NCI-H1930 (cell line): ENCODE data around the gene KAZN.

Experiments used
- DNase-seq, 2 experiments: peaks; one replicate each; lab custom pipeline; 2025; lab: John Stamatoyannopoulos, UW

Gene KAZN

DNA sequence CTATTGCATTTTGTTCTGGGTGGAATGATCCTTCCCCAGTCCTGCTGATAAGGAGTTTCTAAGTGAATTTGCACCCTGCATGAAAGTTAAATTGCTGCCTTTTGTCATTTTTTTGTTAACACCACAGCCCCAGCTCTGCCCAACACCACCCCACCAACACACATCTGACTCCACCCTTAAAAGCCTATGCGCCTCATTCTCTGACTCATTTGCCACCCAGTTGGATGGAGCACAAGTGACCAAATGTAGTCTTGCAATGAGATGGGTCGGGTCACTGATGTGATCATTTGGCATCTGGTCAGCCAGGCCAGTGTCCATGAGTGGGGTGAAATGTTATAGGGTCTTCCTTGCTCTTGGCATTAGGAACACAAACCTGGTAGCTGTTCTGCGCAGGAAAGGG lies 256.8 kb downstream of the KAZN start:
- no peak for DNase-seq

DNA sequence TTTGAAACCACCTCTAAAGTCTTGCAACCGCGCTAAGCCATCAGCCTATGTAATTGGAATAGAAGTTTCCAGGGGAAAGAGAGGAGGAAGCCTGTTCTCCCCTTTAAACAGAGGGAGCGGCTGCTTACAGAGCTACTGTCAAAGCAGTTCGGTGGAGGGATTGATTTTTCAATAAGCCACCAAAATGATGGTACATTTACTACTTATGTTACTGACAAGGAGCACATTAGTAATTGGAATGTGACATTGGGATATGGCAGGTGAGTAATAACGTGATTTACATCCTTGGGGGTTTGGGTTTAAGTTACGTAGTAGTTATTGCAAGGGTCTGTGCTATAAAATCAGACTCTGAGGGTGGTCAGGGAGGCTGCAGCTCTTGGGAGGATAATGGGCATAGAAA lies 257.3 kb downstream of the KAZN start:
- no peak for DNase-seq

DNA sequence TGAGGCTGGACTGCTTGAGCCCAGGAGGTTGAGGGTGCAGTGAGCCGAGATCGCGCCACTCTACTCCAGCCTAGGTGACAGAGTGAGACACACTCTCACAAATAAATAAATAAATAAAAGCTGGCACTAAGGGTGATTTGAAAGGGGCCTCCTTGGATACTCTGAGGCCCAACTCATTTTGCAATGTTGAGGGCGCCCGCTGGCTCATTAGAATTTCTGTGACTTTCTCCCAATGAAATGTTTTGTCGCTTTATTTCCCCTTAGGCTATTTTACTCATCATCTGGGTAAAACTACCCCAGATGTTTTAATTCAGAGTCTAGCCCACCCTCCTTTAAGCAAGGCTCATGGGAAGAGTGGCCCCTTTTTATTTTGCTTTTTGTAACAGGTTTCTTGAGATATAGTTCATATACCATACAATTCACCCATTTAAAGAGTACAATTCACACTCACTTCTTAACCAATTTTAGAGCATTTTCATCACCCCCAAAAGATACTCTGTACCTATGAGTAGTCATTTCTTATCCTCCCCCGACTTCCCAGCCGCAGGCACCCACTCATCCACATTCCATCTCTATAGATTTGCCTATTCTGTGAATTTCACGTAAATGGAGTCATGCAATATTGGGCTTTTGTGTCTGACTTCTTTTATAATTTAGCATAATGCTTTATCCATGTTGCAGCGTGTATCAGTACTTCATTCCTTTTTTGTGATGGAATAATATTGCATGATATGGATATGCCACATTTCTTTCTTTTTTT lies 259.1 kb downstream of the KAZN start:
- no peak for DNase-seq

DNA sequence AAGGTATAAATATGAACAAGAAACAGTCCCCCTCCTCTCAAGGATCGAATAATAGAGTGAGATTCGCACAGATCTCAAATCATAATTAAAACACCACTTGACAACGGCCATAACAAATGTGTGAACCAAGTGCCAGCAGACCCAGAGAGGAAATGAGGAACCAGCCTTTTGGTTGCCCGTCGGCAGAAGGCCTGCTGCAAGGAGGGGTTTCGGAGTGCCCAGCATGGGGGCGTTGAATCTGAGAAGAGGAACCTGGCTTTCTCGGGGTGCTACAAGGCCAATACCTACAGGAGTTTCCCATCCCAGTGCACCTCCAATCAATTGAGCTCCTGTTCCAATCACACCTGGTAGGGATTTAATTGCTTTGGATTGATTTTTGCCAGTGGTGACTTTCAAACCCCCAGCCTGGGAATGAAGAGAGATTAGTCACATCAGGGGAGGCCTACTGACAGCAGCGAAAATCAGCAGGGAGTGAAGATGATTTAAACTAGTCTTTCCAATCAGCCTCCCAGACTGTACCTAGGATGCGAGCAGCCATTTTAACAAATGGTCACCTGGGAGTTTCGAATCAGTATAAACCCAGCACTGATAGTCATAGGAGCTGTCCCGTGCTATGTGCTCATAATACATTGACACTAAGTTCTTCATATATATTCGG lies 263.8 kb downstream of the KAZN start:
- no peak for DNase-seq

DNA sequence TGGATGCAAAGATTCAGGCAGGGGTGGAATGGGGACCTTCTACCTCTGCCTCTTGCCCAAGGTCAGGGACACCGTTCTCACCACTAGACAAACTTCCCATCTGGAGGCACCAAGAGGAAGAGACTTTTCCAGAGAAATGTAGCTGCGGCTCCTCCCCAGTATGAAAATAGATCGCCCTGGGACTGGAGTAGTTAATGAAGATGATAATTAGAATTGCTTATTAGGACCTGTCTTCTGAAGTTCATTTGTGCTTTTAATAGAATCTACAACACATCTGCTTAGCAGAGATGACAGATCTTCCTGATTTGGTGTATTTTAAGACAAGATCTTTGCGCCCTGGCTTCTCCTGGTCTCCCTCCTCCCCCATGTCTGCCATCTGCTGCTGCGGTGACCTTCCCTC lies 266.6 kb downstream of the KAZN start:
- no peak for DNase-seq

DNA sequence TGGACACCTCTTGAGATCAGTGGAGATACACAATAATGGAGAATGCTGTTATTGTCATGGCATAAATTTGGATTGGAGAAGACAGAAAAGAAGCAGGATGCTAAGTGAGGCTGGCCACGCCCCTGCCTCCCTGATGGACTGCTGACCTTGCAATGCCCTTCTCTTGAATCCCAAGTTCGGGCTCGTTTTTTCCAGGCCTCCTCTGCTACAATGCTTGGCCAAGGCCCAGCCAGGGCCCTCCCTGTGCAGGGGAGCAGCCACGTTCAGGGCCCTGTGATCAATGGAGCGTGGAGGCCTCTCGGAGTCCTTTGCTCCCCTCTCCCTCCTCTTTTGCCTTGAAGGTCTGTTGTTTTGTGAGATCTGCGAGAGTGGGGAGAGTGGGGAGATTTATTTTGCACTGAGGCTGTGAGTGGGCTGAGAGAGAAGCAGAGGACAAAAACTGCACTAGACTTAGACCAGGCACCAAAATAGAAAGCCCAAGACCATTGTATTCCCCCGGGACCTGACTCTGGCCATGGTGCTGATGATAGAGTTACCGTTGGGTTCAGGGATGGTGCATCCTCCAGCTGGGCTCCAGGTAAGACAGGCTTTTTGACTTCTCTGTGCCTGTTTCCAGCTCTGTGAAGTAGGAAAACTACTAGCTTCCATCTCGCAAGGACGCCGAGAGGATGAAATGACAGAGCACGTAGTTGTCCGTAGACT lies 268.6 kb downstream of the KAZN start:
- DNase-seq = no peak

DNA sequence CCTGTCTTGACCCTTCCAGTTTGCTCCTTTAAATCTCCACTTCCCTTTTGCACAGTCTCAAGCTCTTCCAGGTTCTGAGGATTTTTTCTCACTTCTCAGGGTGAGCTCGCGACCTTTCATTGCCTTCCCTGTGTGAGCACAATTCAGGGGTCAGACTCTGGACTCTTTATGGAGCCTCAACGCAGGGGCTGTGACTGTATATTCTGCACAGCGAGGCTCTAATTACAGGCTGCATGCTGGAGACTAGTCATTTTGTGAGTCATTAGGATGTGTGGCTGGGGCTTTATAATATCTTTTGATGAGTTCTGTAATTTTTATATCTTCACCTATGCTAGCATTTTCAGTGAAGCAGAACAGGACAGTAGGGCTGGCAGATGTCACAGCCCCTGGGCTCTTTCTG lies 270.7 kb downstream of the KAZN start:
- no peak for DNase-seq

DNA sequence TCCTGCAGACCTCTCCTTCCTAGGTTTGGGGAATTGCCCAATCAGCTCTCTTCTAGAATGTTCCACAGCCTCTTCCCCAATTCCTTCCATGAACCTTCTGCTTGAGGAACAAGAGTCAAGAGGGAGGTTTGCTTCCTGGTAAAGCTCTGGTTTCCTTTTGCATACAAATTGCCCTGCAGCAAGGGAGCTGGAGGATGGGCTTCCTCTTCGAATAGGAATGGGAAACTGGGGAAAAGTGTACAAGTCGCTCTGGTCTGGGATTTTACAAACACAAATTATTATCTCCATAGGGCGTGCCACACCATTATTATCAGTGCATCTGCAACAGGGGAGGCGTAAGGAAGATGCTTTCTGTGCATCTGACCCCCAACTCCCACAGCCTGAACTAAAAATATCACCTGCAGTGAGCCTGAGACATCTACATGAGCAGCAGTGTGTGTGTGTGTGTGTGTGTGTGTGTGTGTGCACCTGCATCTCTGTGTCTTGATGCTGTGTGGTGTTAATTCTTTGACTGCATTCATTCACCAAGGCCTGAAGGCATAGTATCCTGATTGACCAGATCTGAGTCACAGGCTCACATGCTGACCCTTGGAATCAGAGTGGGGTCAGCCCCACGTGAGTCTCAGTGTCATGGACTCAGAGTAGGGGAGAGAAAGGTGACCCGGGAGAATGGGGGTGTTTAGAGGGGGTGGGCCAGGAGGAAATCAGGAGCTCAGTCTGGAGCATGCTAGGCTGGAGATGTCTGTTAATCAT lies 272.9 kb downstream of the KAZN start:
- no peak for DNase-seq

DNA sequence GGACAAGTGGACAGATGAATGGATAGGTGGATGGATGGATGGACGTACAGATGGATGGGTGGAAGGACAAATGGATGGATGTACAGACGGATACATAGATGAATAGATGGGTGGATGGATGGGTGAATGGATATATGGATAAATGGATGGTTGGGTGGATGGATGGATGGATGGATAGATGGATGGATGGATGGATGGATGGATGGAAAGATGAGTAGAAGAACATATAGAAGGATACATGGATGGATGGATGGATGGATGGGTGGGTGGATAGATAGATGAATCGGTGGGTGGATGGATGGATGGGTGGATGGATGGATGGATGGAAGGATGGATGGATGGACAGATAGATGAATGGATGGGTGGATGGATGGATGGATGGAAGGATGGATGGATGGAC lies 274.3 kb downstream of the KAZN start:
- no peak for DNase-seq

DNA sequence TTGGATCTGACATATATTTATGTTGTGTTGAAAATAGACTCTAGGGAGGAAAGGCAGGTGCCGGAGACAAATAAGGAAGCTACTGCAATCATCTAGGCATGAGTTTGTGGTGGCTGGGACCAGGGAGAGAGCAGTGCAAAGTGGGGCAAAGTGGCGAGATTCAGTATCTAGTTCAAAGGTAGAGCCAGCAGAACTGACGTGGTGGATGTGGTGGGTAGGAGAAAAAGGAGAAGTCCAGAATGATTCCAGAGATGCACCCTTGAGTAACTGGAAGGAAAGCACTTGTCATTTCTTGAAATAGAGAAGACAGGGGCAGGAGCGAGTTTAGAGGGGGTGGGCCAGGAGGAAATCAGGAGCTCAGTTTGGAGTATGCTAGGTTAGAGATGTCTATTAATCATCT lies 275.2 kb downstream of the KAZN start:
- no peak for DNase-seq

DNA sequence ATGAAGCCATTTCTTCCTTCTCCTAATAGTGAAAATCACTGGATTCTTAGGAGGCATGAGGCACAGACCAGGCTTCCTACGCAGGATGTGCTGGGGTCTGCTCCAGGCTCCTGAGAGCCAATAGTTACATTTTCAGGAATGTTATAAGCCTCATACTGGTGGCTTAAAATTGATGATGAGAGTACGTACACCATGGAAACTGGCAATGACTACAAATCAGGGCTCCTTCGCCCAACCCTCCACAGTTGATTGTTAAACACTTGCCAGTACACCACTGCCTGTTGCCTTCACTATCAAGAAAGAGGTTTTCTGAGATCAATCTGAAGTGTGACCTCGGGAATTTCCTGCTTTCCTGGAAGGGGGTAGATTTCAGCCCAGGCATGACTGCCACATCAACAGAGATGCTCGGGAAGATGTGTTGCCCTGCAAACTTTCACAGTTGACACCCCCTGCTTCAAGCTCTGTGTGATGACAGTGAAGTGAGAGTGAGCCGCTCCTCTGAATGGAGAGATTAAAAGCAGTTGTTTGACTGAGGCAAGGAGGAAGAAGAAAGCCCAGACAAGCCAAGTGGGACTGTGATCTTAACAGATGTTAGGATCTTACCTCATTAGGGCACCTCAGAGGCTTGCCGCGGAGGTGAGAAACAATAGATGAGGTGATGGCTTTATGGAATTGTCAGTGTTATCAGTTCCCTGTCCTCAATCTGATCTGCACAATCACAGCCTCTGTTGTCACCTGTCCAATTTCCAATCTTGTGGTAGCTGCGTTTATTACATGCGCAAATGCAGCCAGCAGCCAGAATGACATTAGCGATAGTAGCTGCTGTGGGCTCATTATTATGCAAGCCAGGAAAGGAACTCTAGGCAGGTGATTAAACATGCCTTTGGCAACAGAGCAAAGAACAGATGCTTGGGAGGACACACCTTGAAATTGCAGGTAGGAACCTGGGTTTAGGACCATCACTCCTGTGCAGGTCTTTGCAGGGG lies 277.3 kb downstream of the KAZN start:
- no peak for DNase-seq

DNA sequence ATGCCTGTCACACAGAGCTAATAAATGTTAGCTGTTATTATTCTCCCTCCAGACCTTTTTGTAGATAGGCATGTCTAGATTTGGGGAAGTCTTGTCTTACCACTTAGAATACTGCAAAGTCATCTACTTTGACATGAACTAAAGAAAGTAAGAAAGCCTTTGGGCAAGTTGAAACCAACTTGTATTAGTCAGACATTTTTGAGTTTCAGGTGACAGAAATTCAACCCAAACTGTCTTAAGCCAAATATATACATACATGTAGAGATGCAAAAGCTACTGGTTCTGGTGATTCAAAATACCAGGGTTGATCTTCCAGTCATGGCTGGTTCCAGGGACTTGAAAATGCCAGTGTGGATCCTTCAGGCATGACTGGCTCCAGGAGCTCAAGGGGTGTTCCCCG lies 278.3 kb downstream of the KAZN start:
- no peak for DNase-seq

DNA sequence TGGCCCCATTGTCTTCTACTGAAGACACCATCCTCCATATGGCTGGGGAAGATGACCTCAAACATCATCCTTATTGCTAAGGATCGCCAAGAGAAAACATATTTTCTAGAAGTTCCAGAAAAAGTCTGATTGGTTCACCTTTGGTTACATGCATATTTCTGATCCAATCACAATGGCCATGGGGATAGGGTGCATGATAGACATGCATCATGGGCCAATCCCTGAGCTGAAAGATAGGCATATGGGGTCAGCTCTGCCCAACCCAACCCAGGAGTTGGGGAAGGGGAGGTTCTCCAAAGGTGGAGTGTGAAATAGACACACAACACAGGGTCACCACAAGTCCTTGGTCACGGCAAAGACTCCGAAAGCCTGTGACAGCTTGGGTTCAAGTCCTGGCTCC lies 278.7 kb downstream of the KAZN start:
- DNase-seq = no peak

DNA sequence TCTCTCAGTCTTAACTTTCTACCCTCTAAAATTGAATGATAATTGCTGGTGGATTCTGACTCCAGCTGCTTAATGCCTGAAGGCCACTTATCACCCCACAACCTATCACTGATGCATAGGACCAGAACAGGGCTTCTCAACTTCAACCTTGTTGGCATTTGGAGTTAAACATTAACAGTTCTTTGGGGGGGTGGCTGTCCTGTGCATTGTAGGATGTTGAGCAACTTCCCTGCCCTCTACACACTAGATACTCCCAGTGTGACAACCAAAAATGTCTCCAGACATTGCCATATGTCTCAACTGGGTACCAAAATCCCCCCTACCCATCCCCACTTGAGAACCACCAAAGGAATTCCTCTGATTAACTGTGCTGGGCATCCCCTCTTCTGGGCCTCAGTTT lies 279.6 kb downstream of the KAZN start:
- DNase-seq = no peak

DNA sequence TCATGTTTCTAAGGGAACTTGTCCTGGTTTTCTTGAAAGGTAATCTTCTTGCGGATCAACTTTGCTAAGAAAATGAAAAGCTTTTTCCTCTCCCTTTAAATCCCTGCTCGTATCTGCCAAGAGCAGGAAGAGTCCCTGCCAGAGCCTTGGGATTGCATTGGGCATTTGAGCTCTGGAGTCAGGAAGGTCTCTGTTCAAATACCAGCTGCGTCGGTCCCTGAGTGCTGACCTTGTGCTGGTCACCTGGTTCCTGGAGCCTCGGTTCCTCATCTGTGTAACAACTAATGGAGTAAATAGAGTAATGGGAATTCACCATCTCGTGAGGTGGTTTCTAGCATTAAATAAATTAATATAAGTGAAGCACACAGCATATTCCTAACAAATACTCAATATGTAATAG lies 280.5 kb downstream of the KAZN start:
- no peak for DNase-seq

DNA sequence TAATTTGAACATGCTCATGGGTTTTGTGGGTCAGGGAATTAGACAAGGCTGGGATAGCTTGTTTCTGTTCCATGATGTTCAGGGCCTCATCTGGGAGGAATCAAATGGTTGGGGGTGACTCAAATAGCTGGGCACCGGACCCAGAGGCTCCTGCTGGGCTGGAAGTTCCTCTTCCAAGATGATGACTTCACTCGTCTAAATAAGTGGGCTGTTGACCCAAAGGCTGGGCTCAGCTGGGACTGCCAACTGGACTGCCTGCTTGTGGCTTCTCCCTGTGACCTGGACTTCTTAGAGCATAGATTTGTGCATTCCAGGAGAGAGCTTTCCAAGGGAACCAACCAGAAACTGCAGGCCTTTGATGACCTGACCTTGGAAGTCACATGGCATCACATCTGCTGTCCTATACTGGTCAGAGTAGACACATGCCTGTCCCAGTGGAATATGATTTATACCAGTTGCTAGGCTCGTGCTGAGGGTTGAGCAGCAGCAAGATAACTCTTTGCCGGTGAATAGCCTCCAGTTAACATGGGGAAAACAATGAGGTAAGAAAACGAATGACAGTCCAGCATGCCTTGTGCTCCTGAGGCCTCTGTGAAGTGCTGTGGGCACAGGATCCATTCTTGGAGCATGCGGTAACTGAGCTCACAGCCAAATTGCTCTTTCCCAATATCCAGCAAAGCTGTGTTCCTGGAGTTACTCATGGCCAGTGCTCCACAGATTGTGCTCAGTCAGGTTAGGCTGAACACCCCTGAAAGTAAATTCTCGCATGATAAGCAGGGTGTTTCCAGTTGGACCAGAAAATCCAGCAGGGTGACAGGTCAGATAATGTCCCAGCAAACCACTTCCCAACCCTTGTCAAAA lies 282.2 kb downstream of the KAZN start:
- no peak for DNase-seq

DNA sequence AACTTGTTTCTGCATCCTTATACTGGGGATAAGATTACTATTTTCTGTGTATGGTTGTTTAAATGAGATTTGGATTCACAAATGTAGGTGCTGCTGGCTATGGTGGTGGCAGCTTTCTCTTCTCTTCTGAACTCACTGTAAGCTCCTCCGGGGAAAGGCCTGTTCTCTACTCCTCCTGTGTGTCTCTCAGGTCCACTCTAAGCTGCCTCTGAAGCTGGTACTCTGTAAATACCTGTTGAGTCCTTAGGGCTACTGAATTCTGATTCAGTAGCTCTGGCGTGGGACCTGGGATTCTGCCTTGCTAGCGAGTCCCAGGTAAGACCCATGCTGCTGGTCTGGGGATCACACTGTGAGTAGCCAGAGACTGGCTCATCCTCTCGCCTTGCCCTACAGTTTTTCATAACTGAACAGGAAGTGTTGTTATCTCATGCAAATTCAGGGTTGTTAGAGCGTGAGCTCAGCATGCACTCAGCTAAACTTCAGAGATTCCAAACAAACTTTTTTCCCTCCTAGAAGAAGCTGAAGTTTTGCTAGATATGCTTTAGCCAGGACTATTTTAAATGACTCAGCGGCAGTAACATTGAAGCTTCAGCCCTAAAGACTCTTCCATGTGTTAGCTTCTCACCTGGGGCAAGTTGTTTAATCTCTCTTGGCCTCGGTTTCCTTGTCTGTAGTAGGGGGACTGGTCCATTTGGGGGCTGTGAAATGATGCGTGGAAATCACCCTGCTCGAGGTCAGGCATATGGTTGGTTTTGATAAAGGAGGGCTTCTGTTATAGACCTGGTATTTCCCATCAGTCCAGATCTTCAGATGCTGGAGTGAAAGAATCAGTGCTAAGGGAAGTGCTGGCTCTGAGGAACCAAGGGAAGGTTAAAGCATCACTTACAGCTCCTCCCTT lies 283.5 kb downstream of the KAZN start:
- DNase-seq = no peak

DNA sequence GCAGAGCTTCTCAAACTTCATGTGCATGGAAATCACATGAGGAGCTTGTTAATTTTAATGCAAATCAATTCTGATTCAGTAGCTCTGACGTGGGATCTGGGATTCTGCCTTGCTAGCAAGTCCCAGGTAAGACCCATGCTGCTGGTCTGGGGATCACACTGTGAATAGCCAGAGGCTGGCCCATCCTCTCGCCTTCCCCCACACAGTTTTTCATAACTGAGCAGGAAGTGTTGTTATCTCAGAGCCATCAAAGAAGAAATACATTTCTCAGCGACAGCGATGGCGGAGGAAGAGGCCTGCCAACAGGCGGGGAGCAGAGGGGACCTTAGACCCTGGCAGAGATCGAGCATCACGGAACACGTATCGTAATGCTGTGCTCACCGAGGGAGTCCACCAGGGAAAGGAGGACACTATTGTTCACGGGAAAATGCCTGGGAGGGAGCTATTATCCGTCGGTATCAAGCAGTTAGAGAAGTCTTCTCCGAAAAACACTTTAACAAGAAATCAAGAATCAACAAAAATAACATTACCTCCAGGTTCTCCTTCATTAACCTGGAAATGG lies 286.2 kb downstream of the KAZN start:
- DNase-seq = no peak

DNA sequence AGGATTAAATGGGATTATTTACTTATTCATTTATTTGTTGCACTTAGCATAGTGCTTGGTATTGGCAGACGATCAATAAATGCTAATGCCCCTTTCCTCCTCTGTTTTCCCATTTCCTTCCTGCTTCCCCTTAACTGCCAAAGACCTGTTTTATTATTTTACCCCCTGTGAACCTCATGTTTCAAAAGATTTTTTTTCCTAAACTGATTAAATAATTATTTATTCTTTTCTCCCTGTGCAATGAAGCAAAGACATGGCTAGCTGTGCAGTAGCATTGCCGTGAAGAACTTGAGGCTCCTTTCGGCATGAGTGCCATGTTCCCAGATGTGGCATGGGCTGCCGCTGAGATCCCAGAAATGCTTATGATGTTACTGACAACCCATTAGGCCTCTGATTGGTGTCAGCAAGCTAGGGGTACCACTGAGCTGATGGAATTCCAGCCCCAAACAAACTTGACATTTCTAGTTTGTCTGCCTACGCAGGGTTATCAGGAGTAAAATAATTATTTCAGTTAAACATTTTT lies 288.6 kb downstream of the KAZN start:
- DNase-seq = no peak
